Neural cell (in vitro differentiated cells): ENCODE measurements around the gene TBCEL. TPM values are rescaled to one million over a fixed set of nuclear protein-coding genes. Genes with fewer than 3 reads are reported as not detected.

Source experiments
- H2AFZ ChIP-seq: fragments of 200-600, 300-800 bp; sonication (generic), shearing (Covaris generic); 2 replicates; pipeline ENCODE4 v1.6.0; 2014; ENCODE audit warnings: low read depth, mild to moderate bottlenecking, antibody characterized with exemption, low read length, moderate library complexity
- H3F3A ChIP-seq: fragments of 200-600 bp; shearing (Covaris generic); 2 replicates; pipeline ENCODE4 v1.6.1; 2016; ENCODE audit warnings: mild to moderate bottlenecking, moderate library complexity, mixed read lengths, antibody characterized with exemption, low read length; ENCODE audit not compliant: insufficient read depth, poor library complexity, severe bottlenecking
- H3K27ac ChIP-seq: fragments of 200-600, 300-800 bp; sonication (generic), shearing (Covaris generic); 2 replicates; pipeline ENCODE4 v1.5.1; 2014; ENCODE audit warnings: mild to moderate bottlenecking, low read length, moderate library complexity
- H3K27me3 ChIP-seq: fragments of 300-800, 200-600 bp; sonication (generic), shearing (Covaris generic); 2 replicates; pipeline ENCODE4 v1.6.0; 2014; ENCODE audit warnings: mild to moderate bottlenecking, low read depth, low read length, moderate library complexity; ENCODE audit not compliant: insufficient read depth
- H3K36me3 ChIP-seq: fragments of 300-800, 200-600 bp; sonication (generic), shearing (Covaris generic); 2 replicates; pipeline ENCODE4 v1.5.1; 2014; ENCODE audit warnings: mild to moderate bottlenecking, antibody characterized with exemption, low read length, moderate library complexity; ENCODE audit not compliant: insufficient read depth
- H3K4me2 ChIP-seq: fragments of 300-800, 200-600 bp; sonication (generic), shearing (Covaris generic); 2 replicates; pipeline ENCODE4 v1.6.0; 2014; ENCODE audit warnings: mild to moderate bottlenecking, low read length
- H3K4me3 ChIP-seq: fragments of 300-800, 200-600 bp; sonication (generic), shearing (Covaris generic); 2 replicates; pipeline ENCODE4 v1.5.1; 2014; ENCODE audit warnings: mild to moderate bottlenecking, low read length, moderate library complexity
- H3K79me2 ChIP-seq: fragments of 200-600 bp; shearing (Covaris generic); replicated peaks from 2 replicates; pipeline ENCODE4 v1.6.0; 2014; ENCODE audit warnings: mild to moderate bottlenecking, low read length, moderate library complexity; ENCODE audit not compliant: insufficient read depth
- H3K9ac ChIP-seq: fragments of 300-800, 200-600 bp; sonication (generic), shearing (Covaris generic); 2 replicates; pipeline ENCODE4 v1.6.1; 2016; ENCODE audit warnings: mild to moderate bottlenecking, low read length, mixed read lengths
- H3K9me2 ChIP-seq: fragments of 200-600 bp; shearing (Covaris generic); 2 replicates; pipeline ENCODE4 v1.6.1; 2016; ENCODE audit warnings: mild to moderate bottlenecking, low read length, mixed read lengths; ENCODE audit not compliant: insufficient read depth
- H3K9me3 ChIP-seq: fragments of 200-600, 300-800 bp; sonication (generic), shearing (Covaris generic); 2 replicates; pipeline ENCODE4 v1.6.1; 2016; ENCODE audit warnings: mild to moderate bottlenecking, mixed run types, low read length, moderate library complexity, mixed read lengths
- H4K20me1 ChIP-seq: fragments of 200-600 bp; shearing (Covaris generic); 2 replicates; pipeline ENCODE4 v1.6.1; 2016; ENCODE audit warnings: mild to moderate bottlenecking, mixed run types; ENCODE audit not compliant: insufficient read depth
- EP300 ChIP-seq: fragments of 450-650 bp; conservative IDR thresholded peaks from 2 replicates; pipeline ENCODE4 v1.6.1; 2014; ENCODE audit warnings: antibody characterized with exemption, mild to moderate bottlenecking, moderate library complexity; ENCODE audit not compliant: poor library complexity, severe bottlenecking
- EZH2 ChIP-seq: fragments of 200-600, 300-800 bp; shearing (Covaris generic), sonication (generic); IDR thresholded peaks from 2 replicates; pipeline ENCODE4 v1.6.1; 2014; ENCODE audit warnings: antibody characterized with exemption, low read length, borderline replicate concordance, mild to moderate bottlenecking; ENCODE audit not compliant: insufficient read depth, poor library complexity, severe bottlenecking
- MXI1 ChIP-seq: fragments of 450-650 bp; conservative IDR thresholded peaks from 2 replicates; pipeline ENCODE4 v1.6.1; 2014; ENCODE audit warnings: antibody characterized with exemption, mild to moderate bottlenecking; ENCODE audit not compliant: poor library complexity, severe bottlenecking
- POLR2AphosphoS5 ChIP-seq: IDR thresholded peaks from 2 replicates; pipeline ENCODE4 v1.6.1; 2012
- RAD21 ChIP-seq: fragments of 450-650 bp; conservative IDR thresholded peaks from 2 replicates; pipeline ENCODE4 v1.6.1; 2014; ENCODE audit warnings: antibody characterized with exemption, mild to moderate bottlenecking, moderate library complexity
- SMC3 ChIP-seq: fragments of 450-650 bp; conservative IDR thresholded peaks from 2 replicates; pipeline ENCODE4 v1.6.1; 2014; ENCODE audit warnings: antibody characterized with exemption, mild to moderate bottlenecking, moderate library complexity; ENCODE audit not compliant: poor library complexity
- TAF1 ChIP-seq: IDR thresholded peaks from 2 replicates; pipeline ENCODE4 v1.6.1; 2012; ENCODE audit warnings: low read depth
- polyA plus RNA-seq: library from polyadenylated mRNA; depleted of rRNA; stranded (reverse); fragments of >200 nt; gene quantifications from 2 replicates; pipeline ENCODE4 v1.2.3, GENCODE V29; 2014
- TF ChIP-seq, protein P1 (sequence below): fragments of 450-650 bp; IDR thresholded peaks from 2 replicates; pipeline ENCODE4 v1.5.1; 2014; ENCODE audit warnings: antibody characterized with exemption, mild to moderate bottlenecking, moderate library complexity; ENCODE audit not compliant: poor library complexity, severe bottlenecking
- TF ChIP-seq, protein P2 (sequence below): IDR thresholded peaks from 2 replicates; pipeline ENCODE4 v1.6.1; 2012; ENCODE audit warnings: borderline replicate concordance

TBCEL gene
- polyA plus RNA-seq, 1 donor from 2014 or later = 13.5 TPM

DNA sequence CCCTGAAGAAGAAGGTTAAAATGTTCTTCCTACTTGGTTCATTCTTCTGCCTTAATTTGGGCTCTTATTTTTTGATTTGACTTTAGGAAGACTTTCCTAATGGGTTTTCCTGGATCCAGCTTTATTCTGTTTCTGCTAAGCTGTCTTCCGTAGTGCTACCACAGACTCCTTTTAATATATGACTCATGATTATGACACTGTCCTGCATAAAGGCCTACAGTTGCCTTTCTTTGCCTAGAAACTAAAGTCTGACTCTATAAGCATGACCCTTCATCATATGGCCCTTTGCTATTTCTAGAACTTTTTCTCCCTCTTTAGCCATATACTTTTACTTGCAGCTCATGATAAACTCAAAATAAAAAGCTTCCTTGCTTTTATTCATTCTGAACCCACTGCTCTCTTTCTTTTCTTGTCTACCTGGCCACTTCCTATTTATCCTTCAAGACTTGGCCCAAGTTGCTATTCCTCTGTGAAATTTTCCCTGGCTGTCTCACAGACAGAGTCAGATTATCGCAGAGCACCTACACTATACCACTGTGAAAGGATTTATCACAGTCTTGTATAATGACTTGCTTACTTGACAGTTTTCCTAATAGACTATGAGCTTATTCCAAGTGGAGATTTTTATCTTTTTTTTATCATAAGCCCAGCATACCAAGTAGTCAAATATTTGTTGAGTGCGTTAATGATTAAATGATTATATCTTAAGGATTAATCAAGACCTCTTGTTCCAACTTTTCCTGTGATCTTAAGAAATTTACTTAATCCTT, 24.7 kb downstream of the TBCEL start:
- H3K9me2 ChIP-seq = no peaks in the 10 kb centered on the region
- H3K27me3 ChIP-seq = no peaks in the 10 kb centered on the region
- no peaks in the 10 kb centered on the region for H3F3A ChIP-seq
- H3K9ac ChIP-seq = no peak overlapping the region
- no peaks in the 10 kb centered on the region for H4K20me1 ChIP-seq
- no peaks in the 10 kb centered on the region for H3K9me3 ChIP-seq
- H3K79me2 ChIP-seq = no peaks in the 10 kb centered on the region
- no peak overlapping the region for H2AFZ ChIP-seq
- no peak overlapping the region for H3K4me3 ChIP-seq
- peaks cover 5% of the 10 kb centered on the region for H3K36me3 ChIP-seq
- no peak overlapping the region for H3K27ac ChIP-seq
- TF ChIP-seq TAF1 (no peak), RAD21 (no peak), EP300 (no peak), EZH2 (no peak)
- TF ChIP-seq, protein P1, sequence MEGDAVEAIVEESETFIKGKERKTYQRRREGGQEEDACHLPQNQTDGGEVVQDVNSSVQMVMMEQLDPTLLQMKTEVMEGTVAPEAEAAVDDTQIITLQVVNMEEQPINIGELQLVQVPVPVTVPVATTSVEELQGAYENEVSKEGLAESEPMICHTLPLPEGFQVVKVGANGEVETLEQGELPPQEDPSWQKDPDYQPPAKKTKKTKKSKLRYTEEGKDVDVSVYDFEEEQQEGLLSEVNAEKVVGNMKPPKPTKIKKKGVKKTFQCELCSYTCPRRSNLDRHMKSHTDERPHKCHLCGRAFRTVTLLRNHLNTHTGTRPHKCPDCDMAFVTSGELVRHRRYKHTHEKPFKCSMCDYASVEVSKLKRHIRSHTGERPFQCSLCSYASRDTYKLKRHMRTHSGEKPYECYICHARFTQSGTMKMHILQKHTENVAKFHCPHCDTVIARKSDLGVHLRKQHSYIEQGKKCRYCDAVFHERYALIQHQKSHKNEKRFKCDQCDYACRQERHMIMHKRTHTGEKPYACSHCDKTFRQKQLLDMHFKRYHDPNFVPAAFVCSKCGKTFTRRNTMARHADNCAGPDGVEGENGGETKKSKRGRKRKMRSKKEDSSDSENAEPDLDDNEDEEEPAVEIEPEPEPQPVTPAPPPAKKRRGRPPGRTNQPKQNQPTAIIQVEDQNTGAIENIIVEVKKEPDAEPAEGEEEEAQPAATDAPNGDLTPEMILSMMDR = no peak
- H3K4me2 ChIP-seq = no peak overlapping the region

DNA sequence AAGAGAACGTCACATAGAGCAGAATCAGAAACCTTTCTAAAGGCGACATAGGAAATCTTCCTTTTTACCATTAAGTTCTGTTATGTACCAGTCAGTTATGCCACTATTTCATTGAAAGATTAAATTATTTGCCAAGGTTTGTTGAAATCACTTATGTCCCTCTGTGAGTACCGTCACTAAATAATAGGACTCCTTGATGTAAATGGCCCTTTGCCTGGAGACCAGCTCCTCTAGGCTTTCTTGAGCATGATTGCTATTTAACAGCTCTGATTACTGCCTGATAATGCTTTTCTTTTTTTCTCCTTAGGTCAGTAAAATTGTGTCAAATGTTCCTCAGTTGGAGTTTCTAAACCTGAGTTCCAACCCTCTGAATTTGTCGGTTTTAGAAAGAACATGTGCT, 29.3 kb downstream of the TBCEL start:
- peaks cover 10% of the 10 kb centered on the region for H3K36me3 ChIP-seq
- H3K4me3 ChIP-seq = no peak overlapping the region
- no peaks in the 10 kb centered on the region for H3F3A ChIP-seq
- H2AFZ ChIP-seq = no peak overlapping the region
- H3K27me3 ChIP-seq = no peaks in the 10 kb centered on the region
- H3K27ac ChIP-seq = no peak overlapping the region
- H3K9me2 ChIP-seq = no peaks in the 10 kb centered on the region
- H3K9me3 ChIP-seq = no peaks in the 10 kb centered on the region
- H3K9ac ChIP-seq = no peak overlapping the region
- H3K4me2 ChIP-seq = no peak overlapping the region
- TF ChIP-seq EP300 = no peak
- no peaks in the 10 kb centered on the region for H4K20me1 ChIP-seq
- H3K79me2 ChIP-seq = no peaks in the 10 kb centered on the region

DNA sequence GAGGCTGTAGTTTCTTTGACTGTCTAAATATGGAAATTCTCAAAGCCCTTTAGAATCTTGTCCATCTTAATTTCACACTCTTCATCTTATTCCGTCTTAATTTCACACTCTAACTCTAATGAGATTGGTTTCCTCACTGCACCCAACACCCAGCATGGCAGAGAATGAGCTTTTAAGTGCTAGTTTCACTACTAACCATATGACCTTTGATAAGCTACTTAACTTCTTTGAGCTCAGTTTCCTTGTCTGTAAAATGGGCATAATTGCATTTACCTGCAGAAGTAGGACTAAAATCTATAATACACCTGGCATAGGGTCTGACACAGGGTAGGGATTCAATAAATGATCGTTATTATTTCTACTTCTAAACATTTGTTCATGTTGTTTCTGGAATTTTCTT, 30.4 kb downstream of the TBCEL start:
- Histone ChIP-seq H3K9me3 (no peaks in the 10 kb centered on the region), H2AFZ (no peak overlapping the region), H3K27ac (no peak overlapping the region), H3K9me2 (no peaks in the 10 kb centered on the region), H3K4me2 (no peak overlapping the region), H3K79me2 (no peaks in the 10 kb centered on the region), H3K4me3 (no peak overlapping the region), H3K27me3 (no peaks in the 10 kb centered on the region), H3K9ac (no peak overlapping the region), H3F3A (no peaks in the 10 kb centered on the region), H4K20me1 (no peaks in the 10 kb centered on the region), H3K36me3 (peaks cover 10% of the 10 kb centered on the region)
- no peak for TF ChIP-seq TAF1
- TF ChIP-seq RAD21 = no peak
- TF ChIP-seq, protein P1 = no peak
- TF ChIP-seq, protein P2, sequence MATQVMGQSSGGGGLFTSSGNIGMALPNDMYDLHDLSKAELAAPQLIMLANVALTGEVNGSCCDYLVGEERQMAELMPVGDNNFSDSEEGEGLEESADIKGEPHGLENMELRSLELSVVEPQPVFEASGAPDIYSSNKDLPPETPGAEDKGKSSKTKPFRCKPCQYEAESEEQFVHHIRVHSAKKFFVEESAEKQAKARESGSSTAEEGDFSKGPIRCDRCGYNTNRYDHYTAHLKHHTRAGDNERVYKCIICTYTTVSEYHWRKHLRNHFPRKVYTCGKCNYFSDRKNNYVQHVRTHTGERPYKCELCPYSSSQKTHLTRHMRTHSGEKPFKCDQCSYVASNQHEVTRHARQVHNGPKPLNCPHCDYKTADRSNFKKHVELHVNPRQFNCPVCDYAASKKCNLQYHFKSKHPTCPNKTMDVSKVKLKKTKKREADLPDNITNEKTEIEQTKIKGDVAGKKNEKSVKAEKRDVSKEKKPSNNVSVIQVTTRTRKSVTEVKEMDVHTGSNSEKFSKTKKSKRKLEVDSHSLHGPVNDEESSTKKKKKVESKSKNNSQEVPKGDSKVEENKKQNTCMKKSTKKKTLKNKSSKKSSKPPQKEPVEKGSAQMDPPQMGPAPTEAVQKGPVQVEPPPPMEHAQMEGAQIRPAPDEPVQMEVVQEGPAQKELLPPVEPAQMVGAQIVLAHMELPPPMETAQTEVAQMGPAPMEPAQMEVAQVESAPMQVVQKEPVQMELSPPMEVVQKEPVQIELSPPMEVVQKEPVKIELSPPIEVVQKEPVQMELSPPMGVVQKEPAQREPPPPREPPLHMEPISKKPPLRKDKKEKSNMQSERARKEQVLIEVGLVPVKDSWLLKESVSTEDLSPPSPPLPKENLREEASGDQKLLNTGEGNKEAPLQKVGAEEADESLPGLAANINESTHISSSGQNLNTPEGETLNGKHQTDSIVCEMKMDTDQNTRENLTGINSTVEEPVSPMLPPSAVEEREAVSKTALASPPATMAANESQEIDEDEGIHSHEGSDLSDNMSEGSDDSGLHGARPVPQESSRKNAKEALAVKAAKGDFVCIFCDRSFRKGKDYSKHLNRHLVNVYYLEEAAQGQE = no peak
- TF ChIP-seq EP300 = no peak
- TF ChIP-seq POLR2AphosphoS5 = no peak
- TF ChIP-seq EZH2 = no peak
- TF ChIP-seq MXI1 = no peak
- TF ChIP-seq SMC3 = no peak
